Gastroesophageal sphincter (tissue), 4 donors: ENCODE data around the gene MZF1. TPM values are rescaled to one million over a fixed set of nuclear protein-coding genes. Genes with fewer than 3 reads are reported as not detected.

Experiments
- ATAC-seq: fragments of 150-250 bp; one replicate; pipeline ENCODE4 v1.9.1; 2016; ENCODE audit warnings: mild to moderate bottlenecking, moderate library complexity
- H3K27ac ChIP-seq, 4 donors: fragments of 200-600 bp; sonication (generic) in 3 of 4; 1 replicate in 3 of 4; 2 replicates in 1 of 4; pipeline ENCODE4 v1.5.1; 2016 to 2019
- H3K27me3 ChIP-seq: fragments of 200-600 bp; sonication (generic); one replicate; pipeline ENCODE4 v1.5.1; 2019
- H3K36me3 ChIP-seq, 2 donors: fragments of 200-600 bp; sonication (generic); one replicate each; pipeline ENCODE4 v1.5.1; 2019; ENCODE audit warnings: control low read depth in 1 of 2
- H3K4me1 ChIP-seq, 3 donors: fragments of 200-600 bp; sonication (generic); 1 replicate in 2 of 3; 2 replicates in 1 of 3; pipeline ENCODE4 v1.5.1; 2016 to 2019; ENCODE audit warnings: control low read depth in 2 of 3
- H3K4me3 ChIP-seq, 2 donors: fragments of 200-600 bp; sonication (generic); one replicate each; pipeline ENCODE4 v1.5.1; 2019; ENCODE audit warnings: mild to moderate bottlenecking in 1 of 2, moderate library complexity in 1 of 2
- H3K9me3 ChIP-seq, 3 donors: fragments of 200-600 bp; sonication (generic); one replicate each; pipeline ENCODE4 v1.5.1; 2017 to 2019; ENCODE audit warnings: control low read depth in 2 of 3
- CTCF ChIP-seq, 4 experiments: fragments of 200-600 bp in 2 of 4; fragments of 450-650 bp in 2 of 4; sonication (generic) in 1 of 4; IDR thresholded peaks; one replicate each; pipeline ENCODE4 v1.5.1; 2017 to 2019; ENCODE audit warnings: antibody characterized with exemption in 4 of 4, mild to moderate bottlenecking in 2 of 4, moderate library complexity in 2 of 4
- EP300 ChIP-seq: sonication (generic); formaldehyde crosslinking; IDR thresholded peaks from one replicate; pipeline ENCODE4 v1.6.1; 2017; ENCODE audit warnings: antibody characterized with exemption, mild to moderate bottlenecking
- POLR2A ChIP-seq, 2 donors: fragments of 450-650 bp; IDR thresholded peaks; one replicate each; pipeline ENCODE4 v1.6.1; 2017; ENCODE audit warnings: antibody characterized with exemption in 2 of 2, mild to moderate bottlenecking in 2 of 2, moderate library complexity in 1 of 2
- POLR2AphosphoS5 ChIP-seq: sonication (generic); formaldehyde crosslinking; IDR thresholded peaks from one replicate; pipeline ENCODE4 v1.6.1; 2017; ENCODE audit warnings: antibody characterized with exemption
- WGBS, 2 donors: methylation state at CpG; one replicate each; pipeline ENCODE4 v1.1.5; 2018; ENCODE audit warnings: low coverage in 1 of 2; 5-methylcytosine and 5-hydroxymethylcytosine counted together
- total RNA-seq, 4 donors: library from RNA; depleted of rRNA; stranded (reverse); fragments of >200 nt; gene quantifications; one replicate each; pipeline ENCODE4 v1.1.0, GENCODE V29; 2016

The MZF1 gene
- total RNA-seq, 4 donors from 2014 or later = 13.4 to 43.7 (median 22.4) TPM

- WGBS, 2 donors = 93% methylated on average over 4 of the region's 6 CpGs; no CpG with 5 or more reads in 1 of the 2 donors
- Histone ChIP-seq H3K4me1 (peaks cover 0 to 23% (median 12%) of the 10 kb centered on the region in 3 donors), H3K27me3 (no peaks in the 10 kb centered on the region), H3K9me3 (no peaks in the 10 kb centered on the region), H3K36me3 (peaks cover 0 to 45% of the 10 kb centered on the region in 2 donors), H3K27ac (no peak overlapping the region), H3K4me3 (no peak overlapping the region)
- no peak for ATAC-seq
- TF ChIP-seq POLR2A (IDR thresholded peaks at IDR 0.05) (no peak), POLR2AphosphoS5 (no peak), CTCF (IDR thresholded peaks at IDR 0.05) (no peak), EP300 (no peak)
Observed at GRCh38 chr19:58569191-58569942, 3.8 kb downstream of the MZF1 start.

DNA sequence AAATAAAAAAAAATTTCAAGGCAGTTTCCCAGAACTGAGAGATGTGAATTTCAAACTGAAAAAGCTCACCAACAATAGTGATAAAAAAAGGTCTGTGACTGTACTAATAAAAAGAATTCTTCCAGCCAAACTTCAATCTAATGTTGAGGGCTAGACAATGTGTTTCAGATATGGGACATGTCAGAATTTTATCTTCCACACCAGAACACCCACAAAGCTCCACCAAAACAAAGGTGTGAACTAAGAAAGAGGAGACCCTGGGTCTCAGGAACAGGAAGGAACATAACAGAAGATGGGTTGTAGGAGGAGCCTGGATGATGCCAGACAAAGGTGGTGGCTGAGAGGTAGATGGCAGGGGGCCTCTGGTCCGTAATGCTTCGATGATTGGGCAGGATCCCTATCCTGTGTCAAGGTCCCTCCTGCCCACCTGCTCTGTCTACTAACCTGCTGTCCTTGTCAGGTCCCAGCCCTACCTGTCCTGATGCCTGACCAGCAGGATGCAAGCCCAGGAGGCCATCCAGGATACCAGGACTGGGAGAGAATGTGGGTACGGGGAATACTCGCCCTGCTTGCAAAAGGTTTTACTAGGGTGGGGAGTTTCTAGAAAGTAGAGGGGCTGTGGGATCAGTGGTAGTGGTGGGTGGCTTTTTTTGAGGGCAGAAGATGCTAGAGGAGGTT is 4.5 kb downstream of the MZF1 start:
- H3K27ac ChIP-seq = no peak overlapping the region
- no peak for TF ChIP-seq POLR2AphosphoS5
- TF ChIP-seq POLR2A (IDR thresholded peaks at IDR 0.05) = no peak
- no peak for TF ChIP-seq EP300
- TF ChIP-seq CTCF (IDR thresholded peaks at IDR 0.05) = no peak
- peaks cover 0 to 45% of the 10 kb centered on the region in 2 donors for H3K36me3 ChIP-seq
- WGBS, 2 donors = 74 to 89% methylated on average over 4 of the region's 4 CpGs
- peaks cover 0 to 20% (median 7%) of the 10 kb centered on the region in 3 donors for H3K4me1 ChIP-seq
- no peak for ATAC-seq
- no peak overlapping the region for H3K4me3 ChIP-seq
- H3K27me3 ChIP-seq = no peaks in the 10 kb centered on the region
- H3K9me3 ChIP-seq = no peaks in the 10 kb centered on the region

DNA sequence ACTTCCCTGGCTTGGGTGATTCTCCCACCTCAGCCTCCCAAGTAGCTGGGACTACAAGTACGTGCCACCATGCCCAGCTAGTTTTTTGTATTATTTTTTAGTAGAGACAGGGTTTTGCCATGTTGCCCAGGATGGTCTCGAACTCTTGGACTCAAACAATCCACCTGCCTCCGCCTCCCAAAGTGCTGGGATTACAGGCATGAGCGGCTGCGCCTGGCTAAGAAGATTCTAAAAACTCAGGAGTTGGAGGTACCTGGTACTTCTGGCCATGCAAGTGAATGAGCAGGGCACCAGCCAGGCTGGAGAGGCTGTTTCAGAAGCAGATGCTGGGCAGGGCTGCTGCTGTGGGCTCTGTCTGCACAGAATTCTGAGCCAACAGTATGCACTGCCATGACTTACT is 6.1 kb downstream of the MZF1 start:
- no peak for ATAC-seq
- H3K4me3 ChIP-seq = no peak overlapping the region
- peaks cover 0 to 45% of the 10 kb centered on the region in 2 donors for H3K36me3 ChIP-seq
- TF ChIP-seq POLR2AphosphoS5 (no peak), POLR2A (IDR thresholded peaks at IDR 0.05) (no peak), CTCF (IDR thresholded peaks at IDR 0.05) (no peak), EP300 (no peak)
- 96% methylated on average over 4 of the region's 5 CpGs; no CpG with 5 or more reads in 1 of the 2 donors for WGBS, 2 donors
- no peak overlapping the region for H3K27ac ChIP-seq
- no peaks in the 10 kb centered on the region for H3K9me3 ChIP-seq
- H3K27me3 ChIP-seq = no peaks in the 10 kb centered on the region
- H3K4me1 ChIP-seq = peaks cover 0 to 29% (median 17%) of the 10 kb centered on the region in 3 donors

GRCh38 chr19:58563823-58564222 is 9.3 kb downstream of the MZF1 start:
- TF ChIP-seq CTCF (IDR thresholded peaks at IDR 0.05) (no peak), POLR2A (IDR thresholded peaks at IDR 0.05) (no peak), POLR2AphosphoS5 (no peak), EP300 (no peak)
- 72 to 100% methylated on average over 1 to 5 of the region's 6 CpGs for WGBS, 2 donors
- H3K9me3 ChIP-seq = no peaks in the 10 kb centered on the region
- H3K4me3 ChIP-seq = no peak overlapping the region
- peaks cover 0 to 20% of the 10 kb centered on the region in 2 donors for H3K36me3 ChIP-seq
- H3K4me1 ChIP-seq = peaks cover 0 to 47% (median 28%) of the 10 kb centered on the region in 3 donors
- no peaks in the 10 kb centered on the region for H3K27me3 ChIP-seq
- H3K27ac ChIP-seq = no peak overlapping the region
- no peak for ATAC-seq
